Pancreas (tissue), 10 donors: ENCODE data around the gene PDZD2. TPM values are rescaled to one million over a fixed set of nuclear protein-coding genes. Genes with fewer than 3 reads are reported as not detected.

Experiments
- ATAC-seq, 4 donors: fragments of 200-7000 bp; cut with Tn5 transposase; one replicate each; pipeline versions ENCODE4 v1.8.0 to v1.9.1; 2020; ENCODE audit warnings: mild to moderate bottlenecking in 4 of 4, moderate library complexity in 4 of 4
- DNase-seq, 6 donors: peaks; one replicate each; pipeline ENCODE4 v3.0.0-alpha.2; 2020
- FAIRE-seq: peaks from 2 replicates; lab custom pipeline; 2012; peaks lifted over from hg19 to GRCh38; lab: Jason Lieb, UNC
- H3K27ac ChIP-seq, 4 donors: fragments of 200-600 bp; sonication (generic); 1 replicate in 3 of 4; 2 replicates in 1 of 4; pipeline versions ENCODE4 v1.5.0 to v1.8.0; 2020
- H3K27me3 ChIP-seq, 4 donors: fragments of 200-600 bp; one replicate each; pipeline ENCODE4 v1.8.0; 2021
- H3K36me3 ChIP-seq, 3 donors: fragments of 200-600 bp; sonication (generic) in 1 of 3; one replicate each; pipeline versions ENCODE4 v1.5.0 to v1.8.0; 2020 to 2021
- H3K4me1 ChIP-seq, 3 donors: fragments of 200-600 bp; one replicate each; pipeline ENCODE4 v1.8.0; 2021
- H3K4me3 ChIP-seq, 4 donors: fragments of 200-600 bp; sonication (generic) in 2 of 4; one replicate each; pipeline versions ENCODE4 v1.5.0 to v1.8.0; 2020 to 2021
- H3K9me3 ChIP-seq, 4 donors: fragments of 200-600 bp; one replicate each; pipeline ENCODE4 v1.8.0; 2021
- CTCF ChIP-seq, 4 donors: fragments of 200-600 bp; sonication (generic) in 3 of 4; IDR thresholded peaks; one replicate each; pipeline versions ENCODE4 v1.5.0 to v1.8.0; 2021; ENCODE audit warnings: antibody characterized with exemption in 4 of 4
- whole genome bisulfite sequencing, 2 donors: extraction: QIAGEN DNeasy Blood & Tissue Kit; methylation state at CpG; one replicate each; pipeline ENCODE4 v1.1.7; 2013; 5-methylcytosine and 5-hydroxymethylcytosine counted together
- intact Hi-C, 3 donors: fragments of 100-400 bp; cut with DNase I; formaldehyde crosslinking; loops; one replicate each; pipeline versions ENCODE4 v1.11.1 to v1.14.2; 2022
- polyA plus RNA-seq, 2 donors: library from polyadenylated mRNA; stranded (reverse); fragments of 200-250 nt; gene quantifications; one replicate each; pipeline ENCODE4 v1.2.3, GENCODE V29; 2013
- total RNA-seq, 6 donors: library from RNA; stranded (reverse); fragmentation: NEBNext Ultra II Directional in 4 of 6; extraction: Animal tissue kit (Norgen Biotek cat#: 25700) in 4 of 6; gene quantifications; one replicate each; pipeline versions ENCODE4 v1.2.1 to v1.2.4, GENCODE V29; 2021 to 2023
- donor health status: healthy with polysubstance abuse.
- donor health status: DM: no; HTN: no; CAD: no; lungs with moderate emphysema.
- donor health status: DM: no; HTN: no; CAD: no.
- donor health status: control.
- donor health status: control.
- donor health status: Bipolar disorder and iron deficiency.
- donor health status: DM: yes; HTN: yes; CAD: no.
- donor health status: DM: no; HTN: no; CAD: no.
- donor health status: DM: no; HTN: no; CAD: no.
- donor health status: DM: yes; HTN: yes; CAD: no.

The PDZD2 gene
- total and polyA plus RNA-seq, 8 donors, result 1.4 to 4.5 (median 3.3) TPM

GRCh38 chr5:32042551-32042961 lies 403.6 kb downstream of the PDZD2 start:
- no peaks in the 10 kb centered on the region for H3K27me3 ChIP-seq
- FAIRE-seq (no peak), ATAC-seq (peak in 1 of 4 donors; percentile 52), DNase-seq (no peak)
- no peaks in the 10 kb centered on the region for H3K4me1 ChIP-seq
- no peaks in the 10 kb centered on the region for H3K36me3 ChIP-seq
- H3K9me3 ChIP-seq, result no peaks in the 10 kb centered on the region
- intact Hi-C loops, result no loop called here
- TF ChIP-seq CTCF (IDR thresholded peaks at IDR 0.05), result no peak
- WGBS, 2 donors, result 69 to 77% methylated on average over 7 of the region's 7 CpGs
- H3K27ac ChIP-seq, result no peak overlapping the region
- no peak overlapping the region for H3K4me3 ChIP-seq

- WGBS, 2 donors, result 66 to 76% methylated on average over 5 of the region's 5 CpGs
- TF ChIP-seq CTCF (IDR thresholded peaks at IDR 0.05), result no peak
- no peak overlapping the region for H3K4me3 ChIP-seq
- no peaks in the 10 kb centered on the region for H3K27me3 ChIP-seq
- FAIRE-seq, result no peak
- H3K27ac ChIP-seq, result no peak overlapping the region
- H3K9me3 ChIP-seq, result no peaks in the 10 kb centered on the region
- no peaks in the 10 kb centered on the region for H3K4me1 ChIP-seq
- intact Hi-C loops, result no loop called here
- no peak for ATAC-seq
- H3K36me3 ChIP-seq, result no peaks in the 10 kb centered on the region
- DNase-seq, result no peak
Measured at GRCh38 chr5:32043105-32043504, 404.2 kb downstream of the PDZD2 start.

- intact Hi-C loops, result no loop called here
- Histone ChIP-seq H3K36me3 (no peaks in the 10 kb centered on the region), H3K4me1 (no peaks in the 10 kb centered on the region), H3K4me3 (no peak overlapping the region), H3K9me3 (no peaks in the 10 kb centered on the region), H3K27me3 (no peaks in the 10 kb centered on the region), H3K27ac (no peak overlapping the region)
- DNase-seq, result no peak
- 66 to 79% methylated on average over 7 of the region's 7 CpGs for WGBS, 2 donors
- no peak for FAIRE-seq
- no peak for ATAC-seq
- no peak for TF ChIP-seq CTCF (IDR thresholded peaks at IDR 0.05)
Measured at GRCh38 chr5:32044434-32044833, 405.5 kb downstream of the PDZD2 start.

GRCh38 chr5:32044939-32045338 lies 406.0 kb downstream of the PDZD2 start:
- no peaks in the 10 kb centered on the region for H3K36me3 ChIP-seq
- H3K27ac ChIP-seq, result no peak overlapping the region
- H3K27me3 ChIP-seq, result no peaks in the 10 kb centered on the region
- FAIRE-seq (no peak), ATAC-seq (no peak), DNase-seq (no peak)
- no peaks in the 10 kb centered on the region for H3K4me1 ChIP-seq
- no peak for TF ChIP-seq CTCF (IDR thresholded peaks at IDR 0.05)
- H3K4me3 ChIP-seq, result no peak overlapping the region
- H3K9me3 ChIP-seq, result no peaks in the 10 kb centered on the region
- intact Hi-C loops, result no loop called here

- intact Hi-C loops, result no loop called here
- no peaks in the 10 kb centered on the region for H3K4me1 ChIP-seq
- no peaks in the 10 kb centered on the region for H3K9me3 ChIP-seq
- no peaks in the 10 kb centered on the region for H3K36me3 ChIP-seq
- WGBS, 2 donors, result 92 to 96% methylated on average over 4 of the region's 4 CpGs
- H3K4me3 ChIP-seq, result no peak overlapping the region
- TF ChIP-seq CTCF (IDR thresholded peaks at IDR 0.05), result no peak
- DNase-seq (no peak), ATAC-seq (no peak), FAIRE-seq (no peak)
- no peak overlapping the region for H3K27ac ChIP-seq
- no peaks in the 10 kb centered on the region for H3K27me3 ChIP-seq
Measured at GRCh38 chr5:32047056-32047455, 408.1 kb downstream of the PDZD2 start.
